K562 (cell line): ENCODE data around the gene SPTBN4. TPM values are rescaled to one million over a fixed set of nuclear protein-coding genes. Genes with fewer than 3 reads are reported as not detected.

ENCODE experiments used
- ATAC-seq: fragments of 200-7000 bp; cut with Tn5 transposase; 3 replicates; pipeline ENCODE4 v1.9.1; 2020; ENCODE audit warnings: moderate library complexity
- BruUV-seq: library from RNA; stranded (reverse); fragments of 400-500 nt; replicated peaks from 2 replicates; lab custom pipeline; 2021; lab: Mats Ljungman, UMichigan
- CTCF ChIA-PET: fragments of 300-600 bp; formaldehyde crosslinking; extraction: SDS; loops from one replicate; lab custom pipeline; 2021; ENCODE audit warnings: low intra/inter-chr PET ratio; lab: Yijun Ruan, JAX
- POLR2A ChIA-PET: fragments of 300-600, 350-650 bp; sonication (Branson Sonifier 250); formaldehyde crosslinking; extraction: SDS; loops from one replicate; lab custom pipeline; 2021; ENCODE audit warnings: antibody characterized with exemption, inconsistent platforms; lab: Yijun Ruan, JAX
- DNase-seq, 4 experiments: peaks; one replicate each; pipeline versions ENCODE4 v3.0.0 to v3.0.0-alpha.2; 2011 to 2018; ENCODE audit warnings: low spot score in 3 of 4, mixed read lengths in 3 of 4; ENCODE audit errors: extremely low read depth in 1 of 4
- FAIRE-seq: peaks from 2 replicates; lab custom pipeline; 2011; peaks lifted over from hg19 to GRCh38; lab: Jason Lieb, UNC
- H2AFZ ChIP-seq: 2 replicates; pipeline ENCODE4 v1.6.0; 2011; ENCODE audit warnings: low read depth, low read length, control low read depth, inconsistent platforms
- H3K27ac ChIP-seq: fragments of 200-600 bp; 3 replicates; pipeline ENCODE4 v1.8.0; 2011; ENCODE audit warnings: low read depth, mild to moderate bottlenecking, control low read depth, inconsistent platforms, low read length, moderate library complexity, mixed read lengths; ENCODE audit errors: extremely low read depth
- H3K27me3 ChIP-seq, 2 experiments: fragments of 300-600 bp in 1 of 2; 2 replicates in 1 of 2; 3 replicates in 1 of 2; pipeline versions ENCODE4 v1.6.0 to v1.8.0; 2011; ENCODE audit warnings: inconsistent platforms in 2 of 2, low read length in 2 of 2, mild to moderate bottlenecking in 1 of 2, mixed read lengths in 1 of 2, moderate library complexity in 1 of 2; ENCODE audit not compliant: control insufficient read depth in 2 of 2, insufficient read depth in 2 of 2
- H3K36me3 ChIP-seq: fragments of 300-600 bp; 3 replicates; pipeline ENCODE4 v1.8.0; 2011; ENCODE audit warnings: mild to moderate bottlenecking, low read length, inconsistent platforms; ENCODE audit not compliant: control insufficient read depth, insufficient read depth
- H3K4me1 ChIP-seq, 2 experiments: fragments of 200-600 bp in 1 of 2; replicated peaks in 1 of 2; 2 replicates in 1 of 2; 3 replicates in 1 of 2; pipeline versions ENCODE4 v1.5.1 to v1.8.0; 2011; ENCODE audit warnings: inconsistent platforms in 2 of 2, low read length in 2 of 2, mild to moderate bottlenecking in 1 of 2, mixed read lengths in 1 of 2, moderate library complexity in 1 of 2; ENCODE audit not compliant: control insufficient read depth in 2 of 2, insufficient read depth in 2 of 2
- H3K4me2 ChIP-seq: 2 replicates; pipeline ENCODE4 v1.6.1; 2011; ENCODE audit warnings: low read length, control low read depth, inconsistent platforms, mixed read lengths; ENCODE audit not compliant: insufficient read depth
- H3K4me3 ChIP-seq: fragments of 200-600 bp; sonication (generic), shearing (Covaris generic); 2 replicates; pipeline ENCODE4 v1.5.1; 2016; ENCODE audit warnings: control low read depth, inconsistent platforms
- H3K79me2 ChIP-seq: fragments of 200-600 bp; 3 replicates; pipeline ENCODE4 v1.8.0; 2011; ENCODE audit warnings: low read length, inconsistent platforms; ENCODE audit not compliant: control insufficient read depth, insufficient read depth
- H3K9ac ChIP-seq, 2 experiments: 2 replicates each; pipeline versions ENCODE4 v1.6.0 to v1.6.1; 2011; ENCODE audit warnings: low read depth in 2 of 2, low read length in 2 of 2, control low read depth in 1 of 2, inconsistent platforms in 1 of 2, mild to moderate bottlenecking in 1 of 2, mixed read lengths in 1 of 2; ENCODE audit not compliant: insufficient read depth in 1 of 2
- H3K9me1 ChIP-seq: one replicate; pipeline ENCODE4 v1.6.0; 2011; ENCODE audit warnings: inconsistent platforms, mild to moderate bottlenecking, low read length, moderate library complexity; ENCODE audit not compliant: control insufficient read depth, insufficient read depth
- H3K9me3 ChIP-seq: replicated peaks from 2 replicates; pipeline ENCODE4 v1.5.1; 2011; ENCODE audit warnings: low read depth, low read length, inconsistent platforms; ENCODE audit not compliant: control insufficient read depth, insufficient read depth
- H4K20me1 ChIP-seq: replicated peaks from 2 replicates; pipeline ENCODE4 v1.6.1; 2011; ENCODE audit warnings: low read length, inconsistent platforms, mixed read lengths; ENCODE audit not compliant: control insufficient read depth, insufficient read depth
- CEBPG ChIP-seq, 3 experiments: fragments of 200-800 bp in 1 of 3; sonication (Bioruptor generic) in 1 of 3; sonication (generic) in 1 of 3; formaldehyde crosslinking in 1 of 3; IDR thresholded peaks in 2 of 3; conservative IDR thresholded peaks in 1 of 3; 2 replicates each; pipeline versions ENCODE4 v1.6.1 to v1.8.0; 2016 to 2022; ENCODE audit warnings: missing compliant biosample characterization in 2 of 3, missing genetic modification characterization in 2 of 3, mild to moderate bottlenecking in 1 of 3, missing genetic modification reagents in 1 of 3
- CREBBP ChIP-seq: IDR thresholded peaks from one replicate; pipeline ENCODE4 v1.6.1; 2012; ENCODE audit warnings: low read depth, mild to moderate bottlenecking, control low read depth, inconsistent platforms, low read length
- EGR1 ChIP-seq: fragments of 450-650 bp; conservative IDR thresholded peaks from 2 replicates; pipeline ENCODE4 v1.6.1; 2017; ENCODE audit warnings: mild to moderate bottlenecking
- FOXJ3 ChIP-seq: sonication (generic); formaldehyde crosslinking; IDR thresholded peaks from 2 replicates; pipeline ENCODE4 v1.4.0; 2020; ENCODE audit warnings: mild to moderate bottlenecking, missing genetic modification reagents
- STAG1 ChIP-seq: sonication (generic); formaldehyde crosslinking; IDR thresholded peaks from 2 replicates; pipeline ENCODE4 v1.5.0; 2020; ENCODE audit warnings: missing genetic modification reagents, borderline replicate concordance
- TGIF2 ChIP-seq: sonication (generic); formaldehyde crosslinking; IDR thresholded peaks from 2 replicates; pipeline ENCODE4 v1.8.1; 2022; ENCODE audit warnings: mild to moderate bottlenecking, missing genetic modification reagents, moderate library complexity
- ZNF584 ChIP-seq: fragments of 200-800 bp; sonication (Bioruptor generic); IDR thresholded peaks from 2 replicates; pipeline ENCODE4 v1.6.1; 2016; ENCODE audit warnings: low read depth, mild to moderate bottlenecking, missing genetic modification characterization, missing compliant biosample characterization
- WGBS: fragments of 100-300 bp; shearing (Covaris generic); methylation state at CpG from one replicate; pipeline ENCODE4 v1.1.6; 2016; ENCODE audit warnings: low coverage, mixed read lengths; ENCODE audit not compliant: insufficient coverage; ENCODE audit errors: missing lambda C conversion rate; 5-methylcytosine and 5-hydroxymethylcytosine counted together
- in situ Hi-C: fragments of 300-500 bp; cut with MboI; formaldehyde crosslinking; loops from 4 replicates; pipeline ENCODE4 v1.15.0; 2018; ENCODE audit warnings: inconsistent platforms, mixed read lengths
- intact Hi-C: fragments of 100-400 bp; cut with micrococcal nuclease; formaldehyde crosslinking; loops from 2 replicates; pipeline ENCODE4 v1.14.2; 2022
- polyA plus RNA-seq, 8 experiments: library from polyadenylated mRNA; depleted of rRNA in 4 of 8; stranded (reverse) in 5 of 8; unstranded in 3 of 8; fragments of >200 nt; fragmentation: Nextera tagmentation in 2 of 8; fragmentation: Illumina TruSeq in 1 of 8; extraction: Ambion mirVana in 2 of 8; extraction: Trizol in 1 of 8; gene quantifications; 2 replicates each; pipeline versions ENCODE4 v1.2.1 to v1.2.3, GENCODE V29; 2011 to 2014; ENCODE audit warnings: inconsistent platforms in 1 of 8, missing spikeins in 1 of 8
- total RNA-seq, 7 experiments: library from RNA; depleted of rRNA in 6 of 7; stranded (reverse); fragments of >200 nt in 6 of 7; fragmentation: Illumina TruSeq in 2 of 7; extraction: Trizol in 2 of 7; gene quantifications; 2 replicates each; pipeline versions ENCODE4 v1.2.1 to v1.2.3, GENCODE V29; 2011 to 2021; ENCODE audit warnings: low replicate concordance in 1 of 7
- TF ChIP-seq, protein P1 (sequence below), 2 experiments: fragments of 250-450 bp in 1 of 2; fragments of 450-650 bp in 1 of 2; sonication (Bioruptor Pico) in 1 of 2; IDR thresholded peaks; 2 replicates each; pipeline versions ENCODE4 v1.6.1 to v1.8.0; 2016 to 2021; ENCODE audit warnings: mild to moderate bottlenecking in 2 of 2, moderate library complexity in 2 of 2, missing compliant biosample characterization in 1 of 2, missing genetic modification characterization in 1 of 2

SPTBN4 gene
- total and polyA plus RNA-seq, 9 of the 15 experiments (the other 6 are each of a cell fraction or from before 2014, with no cell fraction given): 0.01 to 1.5 (median 0.86) TPM

- no peaks in the 10 kb centered on the region for H3K9me3 ChIP-seq
- intact Hi-C loops: no loop called here
- TF ChIP-seq, protein P1, sequence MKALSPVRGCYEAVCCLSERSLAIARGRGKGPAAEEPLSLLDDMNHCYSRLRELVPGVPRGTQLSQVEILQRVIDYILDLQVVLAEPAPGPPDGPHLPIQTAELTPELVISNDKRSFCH (CRISPR knock-in tag; IDR thresholded peaks at IDR 0.05): no peak
- TF ChIP-seq, protein P1 (tag; IDR thresholded peaks at IDR 0.05): no peak
- no peak for TF ChIP-seq FOXJ3 (CRISPR knock-in tag)
- TF ChIP-seq EGR1: no peak
- TF ChIP-seq ZNF584: no peak
- no peak for TF ChIP-seq CEBPG (CRISPR knock-in tag; IDR thresholded peaks at IDR 0.05)
- no peak for TF ChIP-seq CEBPG (tag; conservative IDR thresholded peaks at IDR 0.05 in 1 of 2, IDR thresholded peaks at IDR 0.05 in 1 of 2)
- TF ChIP-seq TGIF2: no peak
- TF ChIP-seq STAG1 (CRISPR knock-in tag): no peak
- no peak for TF ChIP-seq CREBBP
- H3K4me1 ChIP-seq: peaks cover 16 to 37% of the 10 kb centered on the region in 2 experiments
- no peaks in the 10 kb centered on the region for H3K27me3 ChIP-seq
- DNase-seq (no peak), FAIRE-seq (no peak), ATAC-seq (no peak)
- ChIA-PET POLR2A (interaction anchor here (0.5 to 0.6 kb wide), 2 partner anchors 66 to 736 kb away, joined by 3 read pairs; no protein-coding TSS in a partner anchor), CTCF (no interaction called here)
- no peak overlapping the region for H2AFZ ChIP-seq
- in situ Hi-C loops: no loop called here
- peaks cover 7% of the 10 kb centered on the region; the same call in 2 of the 3 replicates for H3K79me2 ChIP-seq
- H4K20me1 ChIP-seq: no peaks in the 10 kb centered on the region
- 89% methylated on average over 16 of the region's 18 CpGs for WGBS
- peak overlapping the region in 1 of 2 experiments; percentile 84; a peak in 1 of 4 replicates for H3K9ac ChIP-seq
- no peak overlapping the region for H3K4me3 ChIP-seq
- no peak overlapping the region for H3K27ac ChIP-seq
- BruUV-seq: no TSS peak
- peaks cover 3% of the 10 kb centered on the region; the same call in 1 of the 3 replicates for H3K36me3 ChIP-seq
- H3K9me1 ChIP-seq: no peaks in the 10 kb centered on the region
- no peak overlapping the region for H3K4me2 ChIP-seq
Measured at GRCh38 chr19:40575326-40575725, 108.5 kb downstream of the SPTBN4 start.
